ENCODE results near the gene IQCE. TPM values are rescaled to one million over a fixed set of nuclear protein-coding genes. Genes with fewer than 3 reads are reported as not detected.

IQCE gene
- total RNA-seq, 6 experiments from 2014 or later = 3.7 to 7.0 (median 4.0) TPM

DNA sequence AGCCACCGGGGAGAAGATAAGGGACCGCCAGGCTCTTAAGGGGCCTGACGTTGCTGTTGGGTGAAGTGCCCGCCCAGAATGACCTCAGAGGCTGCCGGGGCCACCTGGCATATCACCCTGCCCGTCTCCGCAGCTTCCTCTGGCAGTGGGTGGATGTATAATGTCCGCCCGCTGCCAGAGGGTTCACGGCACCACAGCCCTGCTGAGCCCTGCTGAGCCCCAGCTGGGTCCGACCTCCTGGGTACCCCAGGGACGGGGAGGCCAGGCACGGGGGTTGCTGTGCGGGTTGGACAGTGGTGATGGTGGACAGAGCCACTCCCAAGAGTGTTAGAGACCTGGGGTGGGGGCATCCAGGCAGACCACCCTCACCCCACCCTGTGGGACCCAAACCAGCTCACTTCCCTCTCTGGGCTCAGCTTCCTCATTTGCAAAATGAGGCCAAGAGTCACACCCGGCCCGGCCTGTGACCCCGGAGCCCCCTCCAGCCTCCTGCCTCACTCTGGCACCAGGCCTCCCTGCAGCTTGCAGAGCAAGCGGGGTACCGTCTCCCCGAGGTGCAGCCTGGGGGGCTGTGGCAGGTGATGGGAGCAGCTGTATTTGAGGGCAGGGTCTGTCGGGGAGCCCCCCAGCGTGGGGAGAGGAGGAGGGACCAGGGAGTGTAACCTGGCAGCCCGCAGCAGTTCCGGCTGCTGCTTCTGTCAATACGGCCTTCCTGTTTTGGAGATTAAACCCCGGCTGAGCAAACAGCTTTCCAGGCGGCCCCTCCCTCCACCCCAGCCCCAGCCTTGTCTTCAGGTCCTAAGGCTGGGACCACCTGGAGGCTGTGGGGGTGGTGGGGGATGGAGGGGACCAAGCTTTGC, 47.6 kb upstream of the IQCE start:
- H3K27me3 ChIP-seq = no peaks in the 10 kb centered on the region
- no peaks in the 10 kb centered on the region for H3K36me3 ChIP-seq
- no peaks in the 10 kb centered on the region for H3K9me3 ChIP-seq
- DNase-seq (no peak), ATAC-seq (peak; percentile 46 to 59 (median 50))
- intact Hi-C loops (cut with DNase I) = no loop called here
- peaks cover 0 to 4% (median 0%) of the 10 kb centered on the region in 4 donors for H3K4me1 ChIP-seq
- TF ChIP-seq POLR2A (IDR thresholded peaks at IDR 0.05) = no peak
- TF ChIP-seq, protein P1, sequence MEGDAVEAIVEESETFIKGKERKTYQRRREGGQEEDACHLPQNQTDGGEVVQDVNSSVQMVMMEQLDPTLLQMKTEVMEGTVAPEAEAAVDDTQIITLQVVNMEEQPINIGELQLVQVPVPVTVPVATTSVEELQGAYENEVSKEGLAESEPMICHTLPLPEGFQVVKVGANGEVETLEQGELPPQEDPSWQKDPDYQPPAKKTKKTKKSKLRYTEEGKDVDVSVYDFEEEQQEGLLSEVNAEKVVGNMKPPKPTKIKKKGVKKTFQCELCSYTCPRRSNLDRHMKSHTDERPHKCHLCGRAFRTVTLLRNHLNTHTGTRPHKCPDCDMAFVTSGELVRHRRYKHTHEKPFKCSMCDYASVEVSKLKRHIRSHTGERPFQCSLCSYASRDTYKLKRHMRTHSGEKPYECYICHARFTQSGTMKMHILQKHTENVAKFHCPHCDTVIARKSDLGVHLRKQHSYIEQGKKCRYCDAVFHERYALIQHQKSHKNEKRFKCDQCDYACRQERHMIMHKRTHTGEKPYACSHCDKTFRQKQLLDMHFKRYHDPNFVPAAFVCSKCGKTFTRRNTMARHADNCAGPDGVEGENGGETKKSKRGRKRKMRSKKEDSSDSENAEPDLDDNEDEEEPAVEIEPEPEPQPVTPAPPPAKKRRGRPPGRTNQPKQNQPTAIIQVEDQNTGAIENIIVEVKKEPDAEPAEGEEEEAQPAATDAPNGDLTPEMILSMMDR (IDR thresholded peaks at IDR 0.05) = no peak
- peak overlapping the region in 2 of 3 donors; percentile 40 for H3K27ac ChIP-seq
- 53% methylated on average over 3 of the region's 27 CpGs for WGBS (ENCODE audit: insufficient coverage, low coverage, low lambda C conversion rate, missing lambda C conversion rate)
- H3K4me3 ChIP-seq = no peak overlapping the region

DNA sequence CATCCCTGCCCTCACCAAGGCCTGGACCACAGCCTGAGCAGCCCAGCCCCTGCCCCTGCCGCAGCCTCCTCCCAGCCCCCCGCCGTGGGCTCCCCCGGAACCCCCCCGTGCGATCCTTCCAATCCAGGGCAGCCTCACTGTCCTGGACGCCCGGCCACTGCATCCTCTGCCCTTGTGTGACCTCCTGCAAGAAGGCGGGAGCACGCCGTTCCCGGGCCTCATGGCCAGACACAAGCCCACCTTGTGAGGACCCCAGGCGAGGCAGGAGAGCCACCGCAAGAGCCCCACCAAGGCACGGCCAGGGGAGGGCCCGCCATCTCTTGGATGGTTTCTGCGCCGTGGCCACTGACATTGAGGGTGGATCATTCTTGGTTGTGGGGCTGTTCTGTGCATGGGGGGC, 47.0 kb upstream of the IQCE start:
- Histone ChIP-seq H3K4me3 (no peak overlapping the region), H3K27me3 (no peaks in the 10 kb centered on the region), H3K9me3 (no peaks in the 10 kb centered on the region), H3K4me1 (peaks cover 0 to 4% (median 0%) of the 10 kb centered on the region in 4 donors), H3K27ac (peak overlapping the region in 2 of 3 donors; percentile 40), H3K36me3 (no peaks in the 10 kb centered on the region)
- WGBS (ENCODE audit: insufficient coverage, low coverage, low lambda C conversion rate, missing lambda C conversion rate) = no CpG with 5 or more reads among the region's 18 CpGs
- ATAC-seq (peak; percentile 4 to 34 (median 23)), DNase-seq (no peak)
- no peak for TF ChIP-seq POLR2A (IDR thresholded peaks at IDR 0.05)
- TF ChIP-seq, protein P1 (IDR thresholded peaks at IDR 0.05) = no peak
- intact Hi-C loops (cut with DNase I) = no loop called here

DNA sequence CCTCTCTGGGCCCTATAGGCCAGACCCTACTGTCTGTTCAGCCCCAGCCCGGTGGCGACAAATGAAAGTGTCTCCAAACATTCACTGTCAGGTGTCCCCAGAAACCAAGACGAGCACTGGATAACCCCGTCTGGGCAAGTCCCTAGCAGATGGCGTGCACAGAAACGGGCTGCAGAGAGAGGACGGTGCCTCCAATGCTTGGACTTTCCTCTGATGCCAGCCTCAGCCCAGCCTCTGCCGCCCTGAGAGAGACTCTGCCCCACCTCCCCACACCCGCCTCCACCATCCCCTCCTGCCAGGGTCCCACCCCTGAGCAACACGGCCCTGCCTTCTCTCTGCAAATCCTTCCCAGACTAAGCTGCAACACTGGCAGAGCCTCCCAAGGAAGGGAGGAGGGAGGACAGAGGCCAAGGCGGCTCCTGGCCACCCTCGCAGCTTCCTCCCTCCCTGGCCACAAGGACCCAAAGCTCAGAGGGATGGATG, 46.6 kb upstream of the IQCE start:
- no peak for TF ChIP-seq POLR2A (IDR thresholded peaks at IDR 0.05)
- TF ChIP-seq, protein P1 (IDR thresholded peaks at IDR 0.05) = no peak
- intact Hi-C loops (cut with DNase I) = no loop called here
- Histone ChIP-seq H3K9me3 (no peaks in the 10 kb centered on the region), H3K36me3 (no peaks in the 10 kb centered on the region), H3K4me3 (no peak overlapping the region), H3K27ac (peak overlapping the region in 1 of 3 donors; percentile 40), H3K4me1 (peaks cover 0 to 4% (median 0%) of the 10 kb centered on the region in 4 donors), H3K27me3 (no peaks in the 10 kb centered on the region)
- DNase-seq (no peak), ATAC-seq (no peak)
- no CpG with 5 or more reads among the region's 12 CpGs for WGBS (ENCODE audit: insufficient coverage, low coverage, low lambda C conversion rate, missing lambda C conversion rate)

DNA sequence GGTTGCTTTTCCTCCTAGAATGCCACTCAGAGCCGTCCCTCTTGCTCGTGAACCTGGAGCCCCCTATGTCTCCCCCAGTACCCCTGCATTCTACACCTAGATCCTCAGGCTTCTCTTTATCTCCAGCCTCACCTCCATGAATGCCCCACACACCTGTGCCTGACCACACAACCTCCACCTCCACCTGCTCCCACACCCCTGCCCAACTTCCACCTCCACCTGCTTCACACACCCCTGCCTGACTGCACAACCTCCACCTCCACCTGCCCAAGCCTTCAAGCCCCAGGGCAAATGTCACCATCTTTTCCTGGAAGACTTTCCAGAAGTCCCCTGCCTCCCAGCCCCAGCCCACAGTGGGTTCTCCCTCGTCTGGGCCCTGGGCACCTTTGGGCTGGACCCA, 46.1 kb upstream of the IQCE start:
- ATAC-seq (no peak), DNase-seq (no peak)
- H3K27me3 ChIP-seq = no peaks in the 10 kb centered on the region
- peaks cover 0 to 4% (median 0%) of the 10 kb centered on the region in 4 donors for H3K4me1 ChIP-seq
- 74% methylated on average over 3 of the region's 3 CpGs for WGBS (ENCODE audit: insufficient coverage, low coverage, low lambda C conversion rate, missing lambda C conversion rate)
- intact Hi-C loops (cut with DNase I) = no loop called here
- H3K36me3 ChIP-seq = no peaks in the 10 kb centered on the region
- no peak overlapping the region for H3K27ac ChIP-seq
- no peak overlapping the region for H3K4me3 ChIP-seq
- TF ChIP-seq POLR2A (IDR thresholded peaks at IDR 0.05) = no peak
- TF ChIP-seq, protein P1 (IDR thresholded peaks at IDR 0.05) = no peak
- H3K9me3 ChIP-seq = no peaks in the 10 kb centered on the region
